Epithelial cell of proximal tubule (primary cell): ENCODE measurements around the gene KLC1. TPM values are rescaled to one million over a fixed set of nuclear protein-coding genes. Genes with fewer than 3 reads are reported as not detected.
A peak's percentile ranks its signal among the peaks of the same experiment; 100 is the strongest.

Experiments used
- DNase-seq: peaks from one replicate; pipeline ENCODE4 v3.0.0-alpha.2; 2011; ENCODE audit warnings: low read depth
- H3K4me3 ChIP-seq: 2 replicates; pipeline ENCODE4 v1.5.1; 2011; ENCODE audit warnings: low read depth, mild to moderate bottlenecking, low read length
- total RNA-seq: library from RNA; depleted of rRNA; stranded (reverse); fragments of >200 nt; gene quantifications from 2 replicates; pipeline ENCODE4 v1.2.3, GENCODE V29; 2015
- TF ChIP-seq, protein P1 (sequence below): conservative IDR thresholded peaks from 2 replicates; pipeline ENCODE4 v1.5.1; 2012; ENCODE audit warnings: low read depth, mild to moderate bottlenecking, low read length

The KLC1 gene
- total RNA-seq, 1 donor from 2014 or later: 178 TPM

DNA sequence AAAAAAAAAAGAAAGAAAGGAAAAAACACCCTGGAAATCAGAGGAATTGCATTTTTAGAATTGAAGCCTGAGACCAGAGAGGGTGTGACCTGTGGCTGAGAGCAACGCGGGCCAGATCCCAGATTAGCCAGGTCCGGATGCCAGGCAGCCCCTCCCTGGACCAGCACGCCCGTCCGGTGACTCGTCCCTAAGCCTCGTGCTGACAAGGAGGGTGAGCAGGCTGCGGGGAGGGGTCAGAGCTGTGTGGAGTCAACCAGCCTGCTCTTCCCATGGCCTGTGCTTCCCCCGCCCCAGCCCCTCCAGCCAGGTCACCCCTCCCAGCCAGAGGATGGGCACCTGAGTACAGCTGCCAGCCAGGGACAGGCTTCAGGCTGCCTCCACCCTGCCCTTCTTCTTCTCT, 4.2 kb upstream of the KLC1 start:
- DNase-seq: no peak
- TF ChIP-seq, protein P1, sequence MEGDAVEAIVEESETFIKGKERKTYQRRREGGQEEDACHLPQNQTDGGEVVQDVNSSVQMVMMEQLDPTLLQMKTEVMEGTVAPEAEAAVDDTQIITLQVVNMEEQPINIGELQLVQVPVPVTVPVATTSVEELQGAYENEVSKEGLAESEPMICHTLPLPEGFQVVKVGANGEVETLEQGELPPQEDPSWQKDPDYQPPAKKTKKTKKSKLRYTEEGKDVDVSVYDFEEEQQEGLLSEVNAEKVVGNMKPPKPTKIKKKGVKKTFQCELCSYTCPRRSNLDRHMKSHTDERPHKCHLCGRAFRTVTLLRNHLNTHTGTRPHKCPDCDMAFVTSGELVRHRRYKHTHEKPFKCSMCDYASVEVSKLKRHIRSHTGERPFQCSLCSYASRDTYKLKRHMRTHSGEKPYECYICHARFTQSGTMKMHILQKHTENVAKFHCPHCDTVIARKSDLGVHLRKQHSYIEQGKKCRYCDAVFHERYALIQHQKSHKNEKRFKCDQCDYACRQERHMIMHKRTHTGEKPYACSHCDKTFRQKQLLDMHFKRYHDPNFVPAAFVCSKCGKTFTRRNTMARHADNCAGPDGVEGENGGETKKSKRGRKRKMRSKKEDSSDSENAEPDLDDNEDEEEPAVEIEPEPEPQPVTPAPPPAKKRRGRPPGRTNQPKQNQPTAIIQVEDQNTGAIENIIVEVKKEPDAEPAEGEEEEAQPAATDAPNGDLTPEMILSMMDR: no peak
- no peak overlapping the region for H3K4me3 ChIP-seq

DNA sequence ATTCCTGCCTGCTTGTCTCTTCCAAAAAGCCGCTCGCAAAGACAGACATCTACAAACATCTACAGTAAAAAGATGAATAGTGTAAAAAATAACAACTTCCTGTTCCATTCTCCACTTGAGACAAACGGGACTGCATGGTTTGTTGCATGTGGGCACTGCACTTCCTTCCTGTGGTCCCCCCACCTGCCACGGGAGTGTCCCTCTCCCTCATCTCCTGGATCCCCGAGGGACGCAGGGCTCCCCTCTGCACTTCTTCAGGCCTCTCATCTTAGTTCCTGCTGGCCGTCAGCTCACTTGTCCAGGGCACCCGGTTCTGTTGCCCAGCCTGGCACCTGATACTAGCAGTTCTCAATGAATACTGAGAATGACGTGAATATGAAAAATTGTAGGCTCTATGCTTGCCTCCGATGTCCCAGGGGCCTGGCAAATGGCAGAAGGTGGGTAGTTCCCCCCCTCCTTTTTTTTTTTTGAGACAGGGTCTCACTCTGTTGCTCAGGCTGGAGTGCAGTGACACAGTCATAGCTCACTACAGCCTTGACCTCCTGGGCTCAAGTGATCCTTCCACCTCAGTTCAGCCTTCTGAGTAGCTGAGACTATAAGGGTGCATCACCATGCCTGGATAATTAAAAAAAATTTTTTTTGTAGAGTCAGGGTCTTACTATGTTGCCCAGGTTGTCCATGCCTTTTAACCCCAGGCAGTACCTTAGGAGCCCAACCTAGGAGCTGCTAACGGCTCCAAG, 3.5 kb upstream of the KLC1 start:
- no peak overlapping the region for H3K4me3 ChIP-seq
- TF ChIP-seq, protein P1: no peak
- DNase-seq: no peak

DNA sequence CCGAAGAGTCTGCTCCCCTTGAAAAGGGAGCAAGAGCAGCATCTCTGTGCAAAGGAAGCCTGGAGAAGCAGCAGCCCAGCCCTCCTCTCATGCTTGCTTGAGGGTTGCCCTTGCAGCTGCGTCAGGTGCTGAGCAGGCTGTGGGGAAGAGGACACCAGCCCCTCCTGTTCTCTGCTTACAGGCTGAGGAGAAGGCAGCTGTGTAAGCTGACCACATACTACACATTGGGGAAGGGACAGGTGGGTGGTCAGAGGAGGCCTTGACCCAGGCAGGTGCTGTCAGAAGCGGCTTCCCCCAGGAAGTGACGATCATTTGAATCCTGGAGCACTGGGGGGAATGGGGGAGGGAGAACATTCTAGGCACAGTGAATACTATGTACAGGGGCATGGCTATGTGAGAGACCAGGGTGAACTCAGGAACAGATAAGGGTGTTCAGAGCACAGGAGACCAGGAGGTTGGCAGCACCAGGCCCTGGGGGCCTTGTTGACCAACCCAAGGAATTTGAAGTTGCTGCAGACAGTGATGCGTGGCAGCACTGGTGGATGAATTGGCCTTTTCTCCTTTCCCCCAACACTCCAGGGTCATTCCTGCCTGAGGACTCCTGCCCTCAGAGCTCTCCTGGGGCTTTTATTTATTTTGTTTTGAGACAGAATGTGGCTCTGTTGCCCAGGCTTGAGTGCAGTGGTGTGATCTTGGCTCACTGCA, 2.7 kb upstream of the KLC1 start:
- no peak overlapping the region for H3K4me3 ChIP-seq
- TF ChIP-seq, protein P1: no peak
- no peak for DNase-seq

DNA sequence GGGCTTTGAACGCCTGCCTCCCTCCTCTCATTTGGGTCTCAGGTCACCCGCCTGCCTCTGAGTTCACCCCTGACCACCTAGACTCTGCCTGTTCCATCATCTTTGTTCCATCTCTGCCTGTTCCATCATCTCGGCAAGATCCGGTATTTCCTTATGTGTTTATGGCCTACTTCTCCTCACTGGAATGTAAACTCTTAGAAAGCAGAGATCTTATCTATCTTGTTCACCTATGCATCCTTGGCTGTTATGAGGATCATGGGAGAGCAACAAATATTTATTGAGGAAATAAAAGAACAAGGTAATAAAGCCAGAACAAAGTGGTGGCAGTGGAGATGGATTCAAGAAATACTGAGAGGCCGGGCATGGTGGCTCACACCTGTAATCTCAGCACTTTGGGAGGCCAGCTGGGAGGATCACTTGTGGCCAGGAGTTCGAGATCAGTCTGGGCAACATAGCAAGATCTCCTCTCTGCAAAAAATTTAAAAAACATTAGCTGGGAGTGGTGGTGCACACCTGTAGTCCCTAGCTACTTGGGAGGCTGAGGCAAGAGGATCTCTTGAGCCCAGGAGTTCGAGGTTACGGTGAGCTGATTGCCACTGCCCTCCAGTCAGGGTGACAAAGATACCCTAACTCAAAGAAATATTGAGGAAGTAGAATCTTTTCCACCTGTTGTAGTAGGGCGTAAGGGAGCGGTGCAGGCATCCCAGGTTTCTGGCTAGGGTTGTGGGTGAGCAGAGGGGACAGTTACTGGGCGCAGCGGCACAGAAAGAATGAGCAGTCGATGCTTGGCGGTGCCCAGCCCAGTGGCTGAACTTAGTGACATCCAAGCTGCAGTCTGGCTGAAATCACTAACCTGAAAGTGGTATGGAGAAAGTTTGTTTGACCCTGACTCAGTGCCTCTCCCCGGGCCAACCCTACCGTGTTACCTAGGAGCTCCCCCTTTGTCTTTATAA, 1.7 kb upstream of the KLC1 start:
- no peak for DNase-seq
- TF ChIP-seq, protein P1: no peak
- H3K4me3 ChIP-seq: no peak overlapping the region

DNA sequence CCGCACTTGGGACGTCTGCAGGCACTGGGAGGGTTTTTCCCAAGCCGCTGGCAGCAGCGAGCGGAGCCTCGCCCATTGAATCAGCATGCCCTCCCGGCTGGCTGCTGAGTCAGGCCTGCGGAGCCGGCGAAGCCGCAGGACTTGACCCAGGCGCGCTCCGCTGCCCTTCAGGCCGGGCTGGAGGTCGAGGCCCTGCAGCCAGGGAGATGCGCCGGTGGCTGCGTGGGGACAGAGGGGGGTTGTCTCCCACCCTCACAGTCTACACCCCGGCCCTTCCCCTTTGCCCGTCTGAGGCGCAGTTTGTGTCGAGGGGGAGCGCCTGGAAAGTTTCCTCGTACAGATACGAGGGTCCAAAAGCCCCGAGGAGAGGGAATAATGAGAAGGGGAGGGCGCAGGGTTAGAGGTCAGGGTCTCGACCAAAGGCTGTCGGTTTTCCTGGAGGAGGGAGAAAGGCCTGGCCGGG, 759 bp upstream of the KLC1 start:
- DNase-seq: peak; percentile 44
- H3K4me3 ChIP-seq: peak overlapping the region; percentile 79
- TF ChIP-seq, protein P1: no peak

DNA sequence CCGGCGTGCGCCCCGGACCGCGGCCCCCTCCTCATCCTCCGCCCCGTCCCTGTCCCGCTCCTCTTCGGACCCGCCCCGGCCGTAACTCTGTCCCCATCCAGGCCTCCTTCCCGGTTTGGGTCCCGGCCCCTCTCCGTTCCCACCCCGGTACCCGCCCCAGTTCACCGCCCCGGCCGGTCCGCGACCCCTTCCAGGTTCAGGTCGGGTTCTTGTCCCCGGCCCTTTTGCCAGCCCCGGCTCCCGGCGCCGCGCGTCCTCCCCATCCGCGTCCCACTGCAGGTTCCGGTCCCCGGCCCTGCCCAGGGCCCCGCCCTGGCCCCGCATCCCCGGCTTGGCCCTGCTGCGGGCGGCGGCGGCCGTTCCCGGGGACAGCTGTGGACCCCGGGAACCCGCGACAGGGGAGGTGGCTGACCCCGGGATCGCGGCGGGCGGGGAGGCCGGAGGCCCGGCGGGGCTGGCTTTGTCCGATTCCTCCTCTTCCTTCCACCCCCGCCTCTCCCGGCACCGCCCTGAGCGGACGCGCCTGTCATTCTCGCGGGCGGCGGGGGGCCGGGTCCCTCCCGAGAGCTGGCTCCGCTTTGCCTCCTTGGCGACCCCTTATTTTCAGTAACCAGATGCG, 601 bp downstream of the KLC1 start:
- no peak for DNase-seq
- H3K4me3 ChIP-seq: peak overlapping the region; percentile 79
- TF ChIP-seq, protein P1: no peak
